Astrocyte (in vitro differentiated cells and primary cell): ENCODE data around the gene LRRC57. TPM values are rescaled to one million over a fixed set of nuclear protein-coding genes. Genes with fewer than 3 reads are reported as not detected.
A peak's percentile ranks its signal among the peaks of the same experiment; 100 is the strongest.

Source experiments
- DNase-seq: peaks from one replicate; pipeline ENCODE4 v3.0.0-alpha.2; 2010; ENCODE audit warnings: low read depth
- FAIRE-seq: peaks from 2 replicates; lab custom pipeline; 2011; peaks lifted over from hg19 to GRCh38; lab: Jason Lieb, UNC
- H2AFZ ChIP-seq: 2 replicates; pipeline ENCODE4 v1.6.0; 2012; ENCODE audit warnings: low read depth, low read length, inconsistent platforms
- H3K27ac ChIP-seq: 2 replicates; pipeline ENCODE4 v1.5.1; 2011; ENCODE audit warnings: low read depth, low read length, inconsistent platforms
- H3K27me3 ChIP-seq: 2 replicates; pipeline ENCODE4 v1.6.0; 2011; ENCODE audit warnings: low read length, inconsistent platforms; ENCODE audit not compliant: insufficient read depth
- H3K36me3 ChIP-seq: 2 replicates; pipeline ENCODE4 v1.5.1; 2011; ENCODE audit warnings: low read length, inconsistent platforms; ENCODE audit not compliant: insufficient read depth
- H3K4me1 ChIP-seq: 2 replicates; pipeline ENCODE4 v1.5.1; 2011; ENCODE audit warnings: low read length, inconsistent platforms; ENCODE audit not compliant: insufficient read depth
- H3K4me2 ChIP-seq: 2 replicates; pipeline ENCODE4 v1.6.0; 2012; ENCODE audit warnings: low read length, inconsistent platforms
- H3K4me3 ChIP-seq: 2 replicates; pipeline ENCODE4 v1.5.1; 2011; ENCODE audit warnings: low read depth, mild to moderate bottlenecking, low read length, inconsistent platforms; ENCODE audit not compliant: insufficient read depth
- H3K79me2 ChIP-seq: 2 replicates; pipeline ENCODE4 v1.6.0; 2012; ENCODE audit warnings: mild to moderate bottlenecking, low read length, inconsistent platforms; ENCODE audit not compliant: insufficient read depth
- H3K9ac ChIP-seq: 2 replicates; pipeline ENCODE4 v1.6.0; 2012; ENCODE audit warnings: mild to moderate bottlenecking, low read length, inconsistent platforms
- H3K9me3 ChIP-seq: 2 replicates; pipeline ENCODE4 v1.5.1; 2012; ENCODE audit warnings: low read depth, mild to moderate bottlenecking, low read length, inconsistent platforms; ENCODE audit not compliant: insufficient read depth
- H4K20me1 ChIP-seq: 2 replicates; pipeline ENCODE4 v1.6.0; 2012; ENCODE audit warnings: low read length, inconsistent platforms; ENCODE audit not compliant: insufficient read depth
- H3K27ac Mint-ChIP-seq: one replicate; pipeline ENCODE4 v1.8.0; 2021; ENCODE audit warnings: mild to moderate bottlenecking, mixed read lengths; ENCODE audit not compliant: unreplicated experiment
- H3K27me3 Mint-ChIP-seq: one replicate; pipeline ENCODE4 v1.8.0; 2021; ENCODE audit warnings: low read depth, mixed read lengths; ENCODE audit not compliant: unreplicated experiment
- H3K36me3 Mint-ChIP-seq: one replicate; pipeline ENCODE4 v1.8.0; 2021; ENCODE audit warnings: low read depth, mixed read lengths; ENCODE audit not compliant: unreplicated experiment
- H3K4me1 Mint-ChIP-seq: one replicate; pipeline ENCODE4 v1.8.0; 2021; ENCODE audit warnings: low read depth, mixed read lengths; ENCODE audit not compliant: unreplicated experiment
- H3K4me3 Mint-ChIP-seq: one replicate; pipeline ENCODE4 v1.8.0; 2021; ENCODE audit warnings: mild to moderate bottlenecking, moderate library complexity, mixed read lengths; ENCODE audit not compliant: unreplicated experiment
- H3K9me3 Mint-ChIP-seq: one replicate; pipeline ENCODE4 v1.8.0; 2021; ENCODE audit warnings: mild to moderate bottlenecking, mixed read lengths; ENCODE audit not compliant: unreplicated experiment
- CTCF ChIP-seq: IDR thresholded peaks from 2 replicates; pipeline ENCODE4 v1.5.1; 2011; ENCODE audit warnings: low read depth, mild to moderate bottlenecking, inconsistent platforms, low read length, moderate library complexity; ENCODE audit not compliant: insufficient read depth
- EZH2 ChIP-seq: IDR thresholded peaks from 2 replicates; pipeline ENCODE4 v1.6.1; 2012; ENCODE audit warnings: mild to moderate bottlenecking, low read length, inconsistent platforms; ENCODE audit not compliant: insufficient read depth
- total RNA-seq: library from RNA; stranded (reverse); gene quantifications from 2 replicates; pipeline ENCODE4 v1.2.1, GENCODE V29; 2021

The LRRC57 gene
- total RNA-seq, 1 donor from 2014 or later, result 27.6 TPM

DNA sequence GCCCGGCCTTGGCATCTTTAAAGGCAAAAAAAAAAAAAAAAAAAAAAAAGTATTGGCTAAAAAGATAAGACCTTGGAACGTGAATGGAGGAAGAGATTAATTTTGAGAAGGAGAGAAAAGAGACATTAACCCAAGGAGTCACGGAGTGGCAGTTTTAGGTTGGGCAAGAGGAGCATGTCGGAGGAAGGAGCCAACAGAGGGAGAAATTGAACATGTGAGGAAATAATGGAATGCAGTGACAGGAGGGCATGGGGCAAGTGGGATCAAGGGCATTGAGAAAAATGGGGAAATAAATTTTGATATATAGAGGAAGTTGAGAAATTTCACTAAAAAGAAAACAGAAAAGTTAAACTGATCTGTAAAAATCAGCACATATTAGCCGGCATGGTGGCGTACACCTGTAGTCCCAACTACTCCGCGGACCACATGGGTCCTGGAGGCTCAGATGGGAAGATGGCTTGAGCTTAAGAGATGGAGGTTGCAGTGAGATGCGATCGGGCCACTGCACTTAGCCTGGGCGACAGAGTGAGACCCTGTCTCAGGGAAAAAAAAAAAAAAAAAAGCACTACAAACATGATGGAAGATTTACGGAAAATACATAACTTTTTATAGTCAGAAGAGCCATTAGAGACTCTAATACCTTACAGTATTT lies 1.3 kb upstream of the LRRC57 start:
- no peak for TF ChIP-seq CTCF
- TF ChIP-seq EZH2, result no peak
- H3K36me3 Mint-ChIP-seq, result no peaks in the 10 kb centered on the region
- Histone ChIP-seq H4K20me1 (peaks cover 12% of the 10 kb centered on the region), H3K9me3 (no peaks in the 10 kb centered on the region), H3K36me3 (no peaks in the 10 kb centered on the region), H3K4me1 (peaks cover 8% of the 10 kb centered on the region), H3K4me3 (peak overlapping the region; percentile 94), H3K79me2 (peaks cover 78% of the 10 kb centered on the region), H3K9ac (peak overlapping the region; percentile 95), H2AFZ (no peak overlapping the region), H3K27me3 (no peaks in the 10 kb centered on the region), H3K4me2 (peak overlapping the region; percentile 90), H3K27ac (no peak overlapping the region)
- DNase-seq (no peak), FAIRE-seq (no peak)
- H3K4me1 Mint-ChIP-seq, result peaks cover 17% of the 10 kb centered on the region
- no peak overlapping the region for H3K27ac Mint-ChIP-seq
- no peaks in the 10 kb centered on the region for H3K27me3 Mint-ChIP-seq
- no peaks in the 10 kb centered on the region for H3K9me3 Mint-ChIP-seq
- peak overlapping the region; percentile 93 for H3K4me3 Mint-ChIP-seq

DNA sequence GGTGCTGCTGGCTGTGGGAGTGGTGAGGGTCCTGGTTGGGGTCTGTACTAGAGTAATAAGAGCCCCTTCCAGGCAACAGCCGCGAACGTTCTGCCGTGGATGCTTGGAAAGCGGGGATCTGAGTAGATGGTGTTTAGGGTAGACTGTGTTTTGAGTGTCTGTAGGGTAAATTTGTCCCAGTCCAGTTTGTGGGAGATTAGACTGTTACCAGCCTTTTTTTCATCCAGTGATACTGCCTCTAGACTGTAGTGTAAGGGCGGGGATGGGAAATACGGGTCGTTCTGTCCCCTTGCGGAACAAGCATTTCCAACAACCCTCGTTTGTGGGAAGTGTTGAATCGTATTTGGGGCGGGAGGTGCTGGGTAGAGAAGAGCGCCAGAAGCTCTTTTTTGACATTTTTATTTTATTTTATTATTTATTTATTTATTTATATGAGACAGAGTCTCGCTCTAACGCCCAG lies 469 bp upstream of the LRRC57 start:
- Mint-ChIP-seq H3K36me3 (no peaks in the 10 kb centered on the region), H3K4me3 (peak overlapping the region; percentile 93), H3K9me3 (no peaks in the 10 kb centered on the region), H3K27me3 (no peaks in the 10 kb centered on the region), H3K4me1 (peaks cover 17% of the 10 kb centered on the region), H3K27ac (peak overlapping the region; percentile 75)
- peaks cover 12% of the 10 kb centered on the region for H4K20me1 ChIP-seq
- no peaks in the 10 kb centered on the region for H3K27me3 ChIP-seq
- no peaks in the 10 kb centered on the region for H3K9me3 ChIP-seq
- H3K27ac ChIP-seq, result peak overlapping the region; percentile 86
- TF ChIP-seq EZH2 (no peak), CTCF (no peak)
- DNase-seq, result peak; percentile 18
- H3K4me1 ChIP-seq, result peaks cover 8% of the 10 kb centered on the region
- peak overlapping the region; percentile 90 for H3K4me2 ChIP-seq
- no peaks in the 10 kb centered on the region for H3K36me3 ChIP-seq
- no peak for FAIRE-seq
- peak overlapping the region; percentile 95 for H3K9ac ChIP-seq
- peak overlapping the region; percentile 94 for H3K4me3 ChIP-seq
- H2AFZ ChIP-seq, result peak overlapping the region; percentile 96
- peaks cover 74% of the 10 kb centered on the region for H3K79me2 ChIP-seq

DNA sequence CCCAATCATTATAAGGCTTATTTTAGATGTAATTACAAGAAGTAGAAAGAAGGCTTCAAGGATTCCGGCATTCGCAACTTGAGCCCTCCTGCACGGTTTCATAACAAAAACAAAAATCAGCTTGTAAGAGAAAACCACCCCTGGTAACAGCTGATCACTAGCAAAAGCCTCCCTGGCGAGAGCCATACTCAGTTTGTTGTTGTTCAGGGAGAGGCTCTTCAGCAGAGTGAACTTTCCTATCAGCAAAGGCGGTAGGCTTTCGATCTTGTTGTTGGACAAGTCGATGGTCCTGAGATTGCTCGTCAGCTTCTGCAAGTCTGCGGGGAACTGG lies 710 bp downstream of the LRRC57 start:
- Histone ChIP-seq H3K4me3 (peak overlapping the region; percentile 94), H4K20me1 (peaks cover 3% of the 10 kb centered on the region), H3K9me3 (no peaks in the 10 kb centered on the region), H3K27ac (peak overlapping the region; percentile 86), H3K27me3 (no peaks in the 10 kb centered on the region), H3K79me2 (peaks cover 64% of the 10 kb centered on the region), H2AFZ (peak overlapping the region; percentile 96), H3K4me2 (peak overlapping the region; percentile 90), H3K4me1 (peaks cover 8% of the 10 kb centered on the region), H3K9ac (peak overlapping the region; percentile 95), H3K36me3 (peaks cover 7% of the 10 kb centered on the region)
- peak overlapping the region; percentile 0 for H3K27ac Mint-ChIP-seq
- H3K4me1 Mint-ChIP-seq, result peaks cover 17% of the 10 kb centered on the region
- H3K27me3 Mint-ChIP-seq, result no peaks in the 10 kb centered on the region
- H3K9me3 Mint-ChIP-seq, result no peaks in the 10 kb centered on the region
- no peaks in the 10 kb centered on the region for H3K36me3 Mint-ChIP-seq
- H3K4me3 Mint-ChIP-seq, result peak overlapping the region; percentile 93
- FAIRE-seq (no peak), DNase-seq (peak; percentile 46)
- no peak for TF ChIP-seq EZH2
